HG03342 (cell line): ENCODE data around the gene CTSS.
"Not testable (repeated sequence)": the region's sequence is repeated elsewhere in the genome, so short reads cannot be mapped to it uniquely, and the experiment has no call there.

Source experiments
- ATAC-seq: cut with Tn5 transposase; IDR thresholded peaks from one replicate; pipeline ENCODE4 v1.9.1; 2021; ENCODE audit warnings: mild to moderate bottlenecking, moderate library complexity; ENCODE audit not compliant: unreplicated experiment

The CTSS gene

DNA sequence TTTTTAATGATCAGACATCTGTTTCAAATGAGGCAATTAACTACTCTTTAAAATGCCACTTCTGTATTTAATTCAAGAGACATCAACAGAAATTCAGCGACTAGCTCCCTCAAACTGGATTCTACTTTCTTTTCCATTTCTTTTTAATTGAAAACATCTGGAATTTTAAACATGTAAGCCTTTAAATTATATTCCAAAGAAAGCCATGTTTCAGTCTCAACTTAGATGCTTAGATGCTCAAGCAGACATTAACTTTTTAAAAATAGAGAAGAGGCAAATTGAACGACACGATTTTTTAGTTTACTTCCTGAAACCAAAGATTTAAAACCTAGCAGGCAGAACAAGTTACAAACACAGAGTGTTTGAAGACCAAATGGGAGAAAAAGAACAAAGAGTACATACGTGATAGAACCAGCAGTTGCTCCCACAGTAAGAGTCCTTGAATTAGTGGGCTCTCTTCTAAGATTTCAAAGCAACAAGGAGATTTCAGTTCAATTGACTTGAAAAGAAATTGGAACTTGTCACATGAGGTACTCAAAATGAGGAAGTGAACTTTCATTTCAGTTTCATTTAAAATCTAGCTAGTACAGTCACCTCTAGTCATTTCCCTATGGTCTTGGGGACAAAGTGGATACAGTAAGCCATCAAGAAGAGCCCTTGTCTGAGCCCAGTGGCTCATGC is at the start of gene CTSS:
Gene CTSS, minus strand, starts transcription at position 483 of the 681 bp plus-strand sequence. CDS start 1,015 bp downstream, outside the sequence.
- no peak for ATAC-seq

DNA sequence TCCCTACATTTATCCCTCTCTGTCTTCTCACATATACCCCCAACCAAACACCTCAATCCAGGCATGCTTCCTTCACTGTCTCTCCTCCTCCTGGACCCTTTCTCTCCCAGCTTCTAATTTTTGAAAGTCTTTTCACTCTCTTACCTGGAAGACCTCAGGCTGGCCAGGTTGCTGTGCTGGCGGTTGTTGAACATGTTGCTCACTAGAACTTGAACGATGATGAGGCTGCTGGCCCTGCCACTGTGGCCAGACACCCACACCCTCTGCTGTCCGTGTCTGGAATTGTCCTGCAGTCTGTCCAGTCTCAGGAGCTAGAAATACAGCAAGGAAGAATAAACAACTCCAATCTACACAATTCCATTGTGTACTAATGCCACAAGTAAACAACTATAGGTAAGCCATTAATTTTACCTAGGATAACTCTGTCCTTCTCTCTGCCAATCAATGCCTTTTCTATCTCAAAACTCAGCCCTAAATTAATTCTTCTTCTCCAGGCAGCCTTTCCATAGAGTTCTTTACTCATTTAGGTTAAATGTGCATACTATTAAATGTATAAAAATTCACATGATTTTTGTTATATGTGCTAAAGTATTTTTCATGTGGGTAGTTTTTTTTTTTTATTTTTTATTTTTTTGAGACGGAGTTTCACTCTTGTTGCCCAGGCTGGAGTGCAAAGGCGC is 47.6 kb upstream of the CTSS start:
- ATAC-seq, result no peak

DNA sequence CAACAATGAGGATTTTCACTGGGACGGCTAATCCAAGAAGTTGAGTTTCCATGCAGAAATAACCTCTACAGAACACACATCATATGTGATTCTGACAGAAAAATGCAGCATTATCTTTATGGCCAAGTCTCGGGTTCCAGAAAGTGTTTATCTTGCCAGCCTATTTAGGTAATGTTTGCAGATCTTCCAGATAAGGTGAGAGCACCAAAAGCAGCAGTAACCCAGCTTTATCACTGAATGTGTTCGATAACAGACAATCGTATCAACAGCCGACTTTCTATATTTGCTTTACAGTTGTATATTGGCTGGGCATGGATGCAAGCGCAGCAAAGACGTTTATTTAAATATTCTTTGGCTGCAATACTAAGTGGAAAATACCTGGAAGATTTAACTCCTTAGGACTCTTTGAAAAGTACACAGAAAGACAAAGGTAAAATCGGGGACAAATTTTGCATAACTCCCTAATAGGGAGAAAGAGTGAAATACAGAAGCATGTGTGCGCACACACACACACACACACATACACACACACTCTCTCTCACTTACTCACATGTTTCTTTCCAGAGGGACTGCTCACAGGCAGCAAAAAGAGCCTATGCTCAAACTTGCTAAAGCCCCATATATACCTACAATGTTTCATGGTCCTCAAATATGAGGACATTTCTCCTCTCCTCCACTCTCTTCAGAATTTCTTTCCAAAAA is 45.5 kb upstream of the CTSS start:
- no peak for ATAC-seq

DNA sequence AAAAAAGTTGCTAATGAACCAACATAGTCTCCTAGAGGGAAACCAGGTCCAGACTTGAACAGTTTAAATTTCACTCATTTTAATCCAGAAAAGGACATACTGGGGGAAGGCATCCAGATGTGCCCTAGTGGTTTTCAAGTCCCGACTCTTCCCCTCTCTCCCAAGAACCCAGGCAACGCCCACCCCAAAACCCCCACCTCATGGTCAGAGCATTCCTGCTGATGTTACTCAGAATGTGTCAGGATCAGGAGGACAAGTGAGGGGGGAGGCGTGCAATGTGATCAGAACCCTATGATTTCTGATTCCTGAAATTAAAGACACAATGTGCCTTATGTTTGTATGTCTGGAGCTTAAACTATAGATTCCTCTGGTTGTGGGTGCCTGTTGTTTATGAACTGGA is 44.1 kb upstream of the CTSS start:
- no peak for ATAC-seq

DNA sequence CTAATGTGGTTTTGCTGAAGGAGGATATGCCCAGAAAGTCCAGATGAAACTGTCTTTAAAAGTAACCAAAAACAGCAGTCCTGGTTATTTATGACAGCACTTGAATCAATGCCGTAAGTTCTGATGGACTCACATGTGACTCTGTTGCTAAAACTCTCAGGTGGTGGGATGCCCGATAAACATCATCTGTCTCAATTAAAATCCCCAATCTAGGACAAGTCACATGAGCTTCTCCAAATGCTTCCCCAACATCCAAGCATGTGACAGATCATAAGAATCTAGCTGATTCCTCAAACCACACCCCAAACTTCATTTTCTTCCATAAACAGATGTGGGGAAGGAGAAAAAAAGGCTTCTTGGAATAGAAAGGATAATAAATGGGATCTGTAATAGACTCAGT is 43.3 kb upstream of the CTSS start:
- ATAC-seq, result no peak

DNA sequence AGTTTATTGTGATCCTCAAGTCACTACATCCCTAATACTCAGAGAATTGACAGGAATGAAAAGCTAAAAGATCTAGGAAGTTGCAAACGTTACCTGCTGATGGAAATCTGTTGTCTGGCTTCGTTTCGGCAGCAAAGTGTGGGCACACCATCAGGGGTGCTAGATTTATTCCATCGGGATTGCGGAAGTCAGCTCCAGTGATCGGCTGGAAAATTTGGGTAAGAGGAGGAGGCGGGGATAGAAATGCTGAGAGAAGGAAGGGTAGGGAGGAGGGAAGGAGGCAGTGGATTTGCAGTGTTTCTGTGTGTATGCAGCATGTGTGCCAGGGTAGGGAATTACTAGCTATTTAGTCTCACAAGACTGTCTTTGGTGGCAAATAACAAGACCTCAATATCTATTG is 42.5 kb upstream of the CTSS start, which contains the start of gene CTSK:
Gene CTSK, minus strand, starts transcription at position 140 of the 400 bp plus-strand sequence. CDS start 1,455 bp downstream, outside the sequence.
- no peak for ATAC-seq

GRCh38 chr1:150807249-150808023 is 41.9 kb upstream of the CTSS start:
- ATAC-seq, result no peak

GRCh38 chr1:150805899-150806298 is 40.3 kb upstream of the CTSS start:
- ATAC-seq, result no peak

DNA sequence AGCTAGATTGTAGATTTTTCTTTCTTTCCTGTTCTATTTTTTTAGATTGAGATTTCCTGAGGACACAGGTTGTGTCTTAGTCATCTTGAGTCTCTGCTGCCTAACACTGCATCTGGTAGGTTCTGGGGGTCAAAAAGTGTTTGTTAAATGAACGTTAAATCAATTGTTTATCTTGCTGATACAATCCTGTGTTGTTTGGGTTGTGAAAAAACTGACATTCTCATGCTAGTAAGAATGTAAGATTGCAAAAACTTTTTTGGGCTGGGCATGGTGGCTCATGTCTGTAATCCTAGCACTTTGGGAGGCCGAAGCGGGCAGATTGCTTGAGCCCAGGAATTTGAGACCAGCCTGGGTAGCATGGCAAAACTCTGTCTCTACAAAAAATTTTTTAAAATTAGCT is 39.1 kb upstream of the CTSS start:
- ATAC-seq, result no peak

- ATAC-seq, result no peak
These were observed 33.5 kb upstream of the CTSS start for GRCh38 chr1:150799089-150799488.

DNA sequence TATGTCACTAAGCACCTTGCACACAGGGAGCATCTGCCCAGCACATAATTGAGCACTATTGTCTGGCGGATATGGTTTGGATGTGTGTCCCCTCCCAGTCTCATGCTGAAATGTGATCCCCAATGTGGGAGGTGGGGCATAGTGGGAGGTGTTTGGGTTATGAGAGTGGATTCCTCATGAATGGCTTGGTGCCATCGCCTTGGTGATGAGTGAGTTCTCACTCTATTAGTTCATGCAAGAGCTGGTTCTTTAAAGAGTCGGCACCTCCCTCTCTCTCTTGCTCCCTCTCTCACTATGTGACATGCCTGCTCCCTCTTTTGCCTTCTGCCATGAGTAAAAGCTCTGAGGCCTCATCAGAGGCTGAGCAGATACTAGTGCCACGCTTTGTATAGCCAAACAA is 32.9 kb upstream of the CTSS start:
- no peak for ATAC-seq

DNA sequence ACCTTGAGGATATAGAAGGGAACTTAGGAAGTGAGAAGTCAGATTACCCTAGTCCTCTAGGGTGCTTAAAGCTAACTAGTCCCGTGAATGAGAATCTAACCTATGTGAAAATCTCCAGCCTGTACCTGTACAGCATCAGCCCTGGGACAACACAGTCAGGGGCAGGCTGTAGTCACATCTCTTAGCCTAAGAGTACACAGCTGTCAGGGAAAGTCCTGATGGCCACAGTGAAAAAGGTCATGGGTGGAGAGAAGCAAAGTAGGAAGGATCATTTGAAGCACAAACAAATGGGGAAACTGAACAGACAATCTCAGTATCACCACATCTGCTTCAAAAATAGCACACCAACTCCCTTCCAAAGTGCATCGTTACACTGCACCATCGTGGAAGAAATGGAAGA is 30.8 kb upstream of the CTSS start:
- no peak for ATAC-seq

DNA sequence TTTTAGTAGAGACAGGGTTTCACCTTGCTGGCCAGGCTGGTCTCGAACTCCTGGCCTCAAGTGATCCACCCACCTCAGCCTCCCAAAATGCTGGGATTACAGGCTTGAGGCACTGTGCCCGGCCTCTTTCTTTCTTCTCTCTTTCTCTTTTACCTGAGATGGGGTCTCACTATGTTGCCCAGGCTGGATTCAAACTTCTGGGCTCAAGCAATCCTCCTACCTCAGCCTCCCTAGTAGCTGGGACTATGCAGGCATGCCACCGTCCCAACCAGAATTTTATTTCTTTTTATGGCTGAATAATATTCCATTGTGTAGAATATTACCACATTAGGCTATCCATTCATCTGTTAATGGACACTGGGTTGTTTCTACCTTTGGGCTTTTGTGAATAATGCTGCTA is 28.2 kb upstream of the CTSS start:
- not testable (repeated sequence) for ATAC-seq

DNA sequence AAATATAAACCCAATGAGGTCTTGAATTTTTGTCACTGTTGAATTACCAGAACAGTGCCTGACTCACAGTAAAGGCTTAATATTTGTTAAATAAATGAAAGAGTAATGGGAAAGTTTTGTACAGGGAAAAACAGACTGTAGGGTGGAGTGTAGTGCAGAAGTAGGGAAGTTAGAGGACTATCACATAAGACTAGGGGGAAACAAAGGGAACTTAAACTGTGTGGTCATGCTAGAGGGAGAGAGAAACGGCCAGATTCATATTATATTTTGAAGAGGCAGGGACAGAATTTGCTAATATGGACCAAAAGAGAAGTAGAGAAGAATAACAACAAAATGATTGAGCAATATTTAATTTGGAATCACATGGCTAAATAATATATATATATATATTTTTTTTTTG is 27.6 kb upstream of the CTSS start:
- ATAC-seq, result no peak

GRCh38 chr1:150791585-150791984 is 26.0 kb upstream of the CTSS start:
- no peak for ATAC-seq

DNA sequence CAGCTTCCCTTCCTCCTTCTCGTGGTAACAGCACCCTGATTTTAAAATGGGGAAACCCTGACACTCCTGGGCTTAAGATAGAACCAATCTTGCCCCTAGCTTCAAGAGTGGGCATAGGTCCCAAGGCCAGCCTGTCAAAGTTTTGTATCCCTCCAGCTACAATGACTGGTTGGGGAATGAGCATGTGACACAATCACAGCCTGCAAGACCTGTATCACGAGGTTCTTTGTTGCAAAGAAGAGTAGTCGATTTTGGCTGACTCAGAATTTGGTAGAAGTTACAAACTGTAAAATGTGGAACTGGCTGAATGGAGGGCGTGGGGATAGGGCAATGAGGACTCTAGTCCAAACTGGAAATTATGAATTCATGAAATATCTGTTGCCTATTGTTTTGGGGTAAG is 23.8 kb upstream of the CTSS start:
- no peak for ATAC-seq

DNA sequence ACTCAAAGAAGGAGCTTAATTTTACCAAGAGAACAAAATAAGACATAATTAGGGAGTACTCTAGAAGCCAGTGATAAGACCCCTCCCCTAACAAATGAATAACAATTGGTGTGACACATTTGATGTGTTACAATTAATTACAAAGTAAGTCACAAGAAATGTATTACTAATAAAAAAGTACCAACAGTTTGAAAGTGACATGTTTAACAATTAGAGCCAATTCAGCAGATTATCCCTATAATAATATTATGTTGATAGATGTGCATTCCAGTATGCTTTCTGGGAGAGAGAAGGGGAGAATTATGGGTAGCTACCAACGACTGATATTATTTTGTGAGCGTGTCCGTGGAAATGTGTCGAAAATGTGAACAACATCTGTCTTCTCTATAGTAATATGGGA is 23.4 kb upstream of the CTSS start:
- ATAC-seq, result no peak

GRCh38 chr1:150787455-150787854 is 21.9 kb upstream of the CTSS start:
- no peak for ATAC-seq

DNA sequence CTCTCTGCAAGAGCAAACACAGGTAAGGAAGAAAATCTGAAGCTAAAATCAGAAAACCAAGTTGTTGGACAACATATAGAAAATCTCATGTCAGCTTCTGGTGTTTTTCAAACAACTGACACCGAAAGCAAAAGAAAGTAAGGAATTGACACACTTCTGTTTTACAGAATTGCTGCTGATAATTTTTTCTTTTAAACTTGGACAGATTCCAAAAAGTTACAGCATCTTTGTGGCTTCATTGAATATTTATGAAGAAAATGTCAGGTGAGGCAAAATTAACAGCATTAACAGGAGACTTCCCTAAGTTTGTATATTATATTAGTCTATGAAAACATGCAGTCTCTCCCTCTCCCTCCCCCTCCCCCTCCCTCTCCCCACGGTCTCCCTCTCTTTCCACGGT is 14.9 kb upstream of the CTSS start:
- ATAC-seq, result no peak

DNA sequence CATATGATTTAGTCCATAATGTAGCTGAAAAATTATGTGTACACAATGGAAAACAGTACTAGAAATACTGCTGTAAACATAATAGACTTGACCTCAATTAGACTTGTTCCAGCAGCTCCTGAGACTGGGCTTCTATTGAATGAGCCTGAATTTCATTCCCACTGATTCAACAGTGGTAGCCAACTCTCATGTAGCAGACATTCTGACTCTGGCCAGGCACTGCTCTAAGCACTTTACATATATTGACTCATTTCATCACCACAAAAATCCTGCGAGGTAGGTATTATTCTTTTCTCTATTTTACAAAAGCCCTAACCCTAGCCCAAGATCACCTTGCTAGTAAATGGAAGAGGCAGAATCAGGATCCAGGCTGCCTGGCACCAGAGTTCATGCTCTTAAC is 12.8 kb upstream of the CTSS start:
- no peak for ATAC-seq

DNA sequence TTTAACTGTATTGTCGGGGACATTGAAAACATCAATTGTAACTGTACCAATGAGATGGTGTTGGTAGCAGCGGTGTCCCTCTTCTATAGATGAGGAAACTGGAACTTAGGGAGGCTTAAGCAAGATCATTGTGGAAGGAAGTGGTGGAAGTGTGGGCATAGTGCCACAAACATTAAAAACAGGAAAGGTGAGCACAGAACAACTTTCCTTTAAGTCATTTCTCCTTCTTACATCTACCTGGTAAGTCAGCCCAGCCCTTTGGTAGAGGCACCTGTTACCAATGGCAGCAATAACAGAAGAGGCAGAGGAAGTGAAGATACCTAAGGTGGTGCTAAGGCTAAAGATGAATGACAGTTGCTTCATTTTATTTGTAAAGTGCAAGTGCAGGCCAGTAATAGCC is 12.0 kb upstream of the CTSS start:
- ATAC-seq, result no peak
